H1 (cell line): Measurements from ENCODE around the gene GPC6. TPM values are rescaled to one million over a fixed set of nuclear protein-coding genes. Genes with fewer than 3 reads are reported as not detected.

Experiments
- CTCF ChIA-PET: fragments of 300-600 bp; sonication (Branson Sonifier 250); formaldehyde crosslinking; loops from one replicate; lab custom pipeline; 2021; ENCODE audit not compliant: partially characterized antibody; lab: Charles Lee
- POLR2A ChIA-PET: fragments of 300-600 bp; sonication (Branson Sonifier 250); formaldehyde crosslinking; loops from one replicate; lab custom pipeline; 2021; ENCODE audit warnings: inconsistent platforms; ENCODE audit not compliant: partially characterized antibody; lab: Charles Lee
- DNase-seq, 2 experiments: peaks; one replicate each; pipeline versions ENCODE4 v3.0.0 to v3.0.0-alpha.2; 2010 to 2022; ENCODE audit warnings: low spot score in 2 of 2, low read depth in 1 of 2, mixed read lengths in 1 of 2
- FAIRE-seq: peaks from 2 replicates; lab custom pipeline; 2011; peaks lifted over from hg19 to GRCh38; lab: Jason Lieb, UNC
- H2AFZ ChIP-seq: 2 replicates; pipeline ENCODE4 v1.8.1; 2012; ENCODE audit warnings: low read length, inconsistent platforms
- H2AK5ac ChIP-seq: 2 replicates; pipeline ENCODE4 v1.6.1; 2013; ENCODE audit warnings: low read depth, low read length
- H2BK120ac ChIP-seq: replicated peaks from 2 replicates; pipeline ENCODE3; 2013; ENCODE audit warnings: low read depth, low read length, inconsistent platforms
- H2BK12ac ChIP-seq: 2 replicates; pipeline ENCODE4 v1.6.1; 2013; ENCODE audit warnings: low read depth, low read length
- H2BK15ac ChIP-seq: 2 replicates; pipeline ENCODE4 v1.6.1; 2013; ENCODE audit warnings: low read length
- H2BK20ac ChIP-seq: 2 replicates; pipeline ENCODE4 v1.6.1; 2013; ENCODE audit warnings: low read length
- H2BK5ac ChIP-seq: 2 replicates; pipeline ENCODE4 v1.6.1; 2013; ENCODE audit warnings: low read depth, low read length
- H3K14ac ChIP-seq: 2 replicates; pipeline ENCODE4 v1.6.1; 2013; ENCODE audit warnings: inconsistent platforms; ENCODE audit not compliant: insufficient read length
- H3K18ac ChIP-seq: 2 replicates; pipeline ENCODE4 v1.6.1; 2013; ENCODE audit warnings: low read length; ENCODE audit errors: extremely low read depth
- H3K23ac ChIP-seq: 2 replicates; pipeline ENCODE4 v1.6.1; 2013; ENCODE audit warnings: inconsistent platforms; ENCODE audit not compliant: insufficient read length
- H3K23me2 ChIP-seq: 2 replicates; pipeline ENCODE4 v1.6.1; 2013; ENCODE audit warnings: low read depth, low read length
- H3K27ac ChIP-seq: 2 replicates; pipeline ENCODE4 v1.6.1; 2011; ENCODE audit warnings: low read depth, low read length, inconsistent platforms
- H3K27me3 ChIP-seq, 4 experiments: replicated peaks in 1 of 4; 1 replicate in 1 of 4; 2 replicates in 3 of 4; pipeline versions ENCODE4 v1.6.1 to v1.8.1; 2011 to 2013; ENCODE audit warnings: low read length in 3 of 4, mild to moderate bottlenecking in 3 of 4, inconsistent platforms in 2 of 4, mixed read lengths in 2 of 4, moderate library complexity in 1 of 4; ENCODE audit not compliant: control insufficient read depth in 3 of 4, insufficient read depth in 3 of 4; ENCODE audit errors: extremely low read depth in 1 of 4
- H3K36me3 ChIP-seq, 4 experiments: 2 replicates each; pipeline versions ENCODE4 v1.6.1 to v1.8.1; 2011 to 2013; ENCODE audit warnings: mild to moderate bottlenecking in 4 of 4, low read length in 3 of 4, moderate library complexity in 2 of 4, control low read depth in 1 of 4, inconsistent platforms in 1 of 4; ENCODE audit not compliant: insufficient read depth in 4 of 4, control insufficient read depth in 2 of 4
- H3K4ac ChIP-seq: replicated peaks from 2 replicates; pipeline ENCODE3; 2013; ENCODE audit warnings: low read length, low read depth, mixed read lengths, inconsistent platforms; ENCODE audit not compliant: insufficient read length
- H3K4me1 ChIP-seq, 4 experiments: replicated peaks in 1 of 4; 1 replicate in 1 of 4; 2 replicates in 3 of 4; pipeline versions ENCODE4 v1.6.1 to v1.8.1; 2011 to 2013; ENCODE audit warnings: low read length in 3 of 4, inconsistent platforms in 2 of 4, mixed read lengths in 1 of 4; ENCODE audit not compliant: insufficient read depth in 4 of 4, control insufficient read depth in 3 of 4
- H3K4me2 ChIP-seq, 2 experiments: 2 replicates each; pipeline versions ENCODE4 v1.6.1 to v1.8.1; 2011 to 2013; ENCODE audit warnings: low read depth in 2 of 2, low read length in 2 of 2, control low read depth in 1 of 2, inconsistent platforms in 1 of 2, mild to moderate bottlenecking in 1 of 2; ENCODE audit not compliant: insufficient read depth in 1 of 2
- H3K4me3 ChIP-seq, 4 experiments: fragments of 200-600, 300-600 bp in 1 of 4; sonication (generic), shearing (Covaris generic), sonication (Bioruptor Twin) in 1 of 4; 2 replicates each; pipeline versions ENCODE4 v1.5.1 to v1.8.1; 2011 to 2016; ENCODE audit warnings: low read length in 4 of 4, low read depth in 3 of 4, control low read depth in 2 of 4, inconsistent platforms in 2 of 4, mild to moderate bottlenecking in 2 of 4, mixed read lengths in 1 of 4, moderate library complexity in 1 of 4; ENCODE audit not compliant: insufficient read depth in 2 of 4; ENCODE audit errors: extremely low read depth in 1 of 4
- H3K56ac ChIP-seq: replicated peaks from 2 replicates; pipeline ENCODE3; 2013; ENCODE audit warnings: low read depth, mild to moderate bottlenecking, mixed read lengths, low read length, inconsistent platforms; ENCODE audit not compliant: insufficient read length
- H3K79me1 ChIP-seq: 2 replicates; pipeline ENCODE4 v1.6.1; 2013; ENCODE audit warnings: low read depth, low read length, control low read depth
- H3K79me2 ChIP-seq, 2 experiments: 2 replicates each; pipeline versions ENCODE4 v1.6.1 to v1.8.1; 2012 to 2013; ENCODE audit warnings: low read length in 2 of 2, mild to moderate bottlenecking in 2 of 2, inconsistent platforms in 1 of 2; ENCODE audit not compliant: insufficient read depth in 2 of 2, control insufficient read depth in 1 of 2
- H3K9ac ChIP-seq, 4 experiments: replicated peaks in 1 of 4; 1 replicate in 1 of 4; 2 replicates in 3 of 4; pipeline versions ENCODE4 v1.6.1 to v1.8.1; 2011 to 2013; ENCODE audit warnings: low read depth in 3 of 4, low read length in 3 of 4, control low read depth in 2 of 4, mild to moderate bottlenecking in 2 of 4, moderate library complexity in 2 of 4, inconsistent platforms in 1 of 4; ENCODE audit errors: extremely low read depth in 1 of 4
- H3K9me3 ChIP-seq, 2 experiments: 2 replicates each; pipeline versions ENCODE4 v1.6.1 to v1.8.1; 2012 to 2013; ENCODE audit warnings: mild to moderate bottlenecking in 2 of 2, moderate library complexity in 2 of 2, control low read depth in 1 of 2, inconsistent platforms in 1 of 2, low read depth in 1 of 2, low read length in 1 of 2, mixed read lengths in 1 of 2; ENCODE audit not compliant: insufficient read depth in 2 of 2
- H4K20me1 ChIP-seq, 2 experiments: replicated peaks in 1 of 2; 2 replicates each; pipeline versions ENCODE3 to v1.8.1; 2011 to 2013; ENCODE audit warnings: inconsistent platforms in 2 of 2, low read length in 2 of 2, mild to moderate bottlenecking in 1 of 2; ENCODE audit not compliant: insufficient read depth in 2 of 2, control insufficient read depth in 1 of 2
- H4K5ac ChIP-seq: 2 replicates; pipeline ENCODE4 v1.6.1; 2013; ENCODE audit warnings: low read length, low read depth, mixed read lengths, inconsistent platforms; ENCODE audit not compliant: insufficient read length
- H4K8ac ChIP-seq: 2 replicates; pipeline ENCODE4 v1.8.0; 2013; ENCODE audit warnings: mild to moderate bottlenecking, moderate library complexity, low read length, inconsistent platforms; ENCODE audit not compliant: insufficient read depth; ENCODE audit errors: extremely low read depth
- H4K91ac ChIP-seq: replicated peaks from 2 replicates; pipeline ENCODE3; 2013; ENCODE audit warnings: low read length, mixed read lengths, inconsistent platforms; ENCODE audit not compliant: insufficient read length
- RAD21 ChIP-seq, 2 experiments: IDR thresholded peaks in 1 of 2; conservative IDR thresholded peaks in 1 of 2; 2 replicates each; pipeline ENCODE4 v1.6.1; 2011; ENCODE audit warnings: low read depth in 2 of 2, low read length in 2 of 2, improper control_type of control experiment in 1 of 2, inconsistent platforms in 1 of 2, mild to moderate bottlenecking in 1 of 2, moderate library complexity in 1 of 2
- WGBS, 2 experiments: shearing (Covaris generic) in 1 of 2; methylation state at CpG; one replicate each; pipeline versions ENCODE4 v1.1.6 to v1.1.7; 2013 to 2015; ENCODE audit warnings: low lambda C conversion rate in 2 of 2, mixed read lengths in 2 of 2, inconsistent platforms in 1 of 2, low coverage in 1 of 2, missing lambda C conversion rate in 1 of 2; ENCODE audit not compliant: insufficient replicate concordance in 2 of 2, insufficient coverage in 1 of 2, insufficient read length in 1 of 2; ENCODE audit errors: extremely low coverage in 1 of 2, missing lambda C conversion rate in 1 of 2; 5-methylcytosine and 5-hydroxymethylcytosine counted together
- polyA plus RNA-seq, 7 experiments: library from polyadenylated mRNA; depleted of rRNA in 3 of 7; stranded (reverse) in 5 of 7; unstranded in 2 of 7; fragments of >200 nt in 5 of 7; fragments of 200-250 nt in 2 of 7; gene quantifications; 1 replicate in 5 of 7; 2 replicates in 1 of 7; 4 replicates in 1 of 7; pipeline versions ENCODE4 v1.2.1 to v1.2.3, GENCODE V29; 2011 to 2013; ENCODE audit warnings: missing spikeins in 2 of 7, mixed read lengths in 2 of 7
- total RNA-seq: library from RNA; stranded (reverse); fragmentation: NEBNext Ultra II Directional; extraction: Animal tissue kit (Norgen Biotek cat#: 25700); gene quantifications from 2 replicates; pipeline ENCODE4 v1.2.1, GENCODE V29; 2021

Gene GPC6
- total and polyA plus RNA-seq, 2 of the 8 experiments (the other 6 are each of a cell fraction or from before 2014, with no cell fraction given) = 5.4 to 12.0 TPM

DNA sequence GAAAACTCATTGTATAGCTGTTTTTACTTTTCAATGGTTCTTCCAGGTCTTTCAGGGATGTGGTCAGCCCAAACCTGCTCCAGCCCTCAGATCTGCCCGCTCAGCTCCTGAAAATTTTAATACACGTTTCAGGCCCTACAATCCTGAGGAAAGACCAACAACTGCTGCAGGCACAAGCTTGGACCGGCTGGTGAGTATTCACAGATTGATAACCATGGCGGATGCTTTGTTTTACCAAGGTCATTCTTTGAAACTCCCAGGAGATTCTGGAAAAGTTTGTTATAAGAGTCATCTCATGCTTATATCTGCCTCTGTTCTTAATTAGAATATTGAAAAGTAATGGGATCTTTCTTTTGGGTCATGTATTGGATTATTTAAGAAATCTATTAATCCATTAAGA lies 1079.3 kb downstream of the GPC6 start:
- H4K91ac ChIP-seq = no peak overlapping the region
- no peak overlapping the region for H2BK5ac ChIP-seq
- no peak overlapping the region for H4K8ac ChIP-seq
- no peak overlapping the region for H2BK20ac ChIP-seq
- H3K27ac ChIP-seq = no peak overlapping the region
- DNase-seq (no peak), FAIRE-seq (no peak)
- H3K14ac ChIP-seq = no peak overlapping the region
- CTCF ChIA-PET = no interaction called here
- H3K27me3 ChIP-seq = no peaks in the 10 kb centered on the region
- no peak overlapping the region for H3K23ac ChIP-seq
- H3K4me2 ChIP-seq = no peak overlapping the region
- WGBS, 2 experiments = 98% methylated on average over 4 of the region's 4 CpGs; no CpG with 5 or more reads in 1 of the 2 experiments
- no peaks in the 10 kb centered on the region for H3K9me3 ChIP-seq
- no peak overlapping the region for H3K4me3 ChIP-seq
- no peak overlapping the region for H2BK15ac ChIP-seq
- no peak overlapping the region for H3K18ac ChIP-seq
- H4K5ac ChIP-seq = no peak overlapping the region
- H3K56ac ChIP-seq = no peak overlapping the region
- no peaks in the 10 kb centered on the region for H3K36me3 ChIP-seq
- H2BK12ac ChIP-seq = no peak overlapping the region
- no peaks in the 10 kb centered on the region for H3K79me1 ChIP-seq
- peaks cover 0 to 8% (median 3%) of the 10 kb centered on the region in 4 experiments; a peak in 4 of 7 replicates for H3K4me1 ChIP-seq
- H3K79me2 ChIP-seq = no peaks in the 10 kb centered on the region
- H3K23me2 ChIP-seq = no peaks in the 10 kb centered on the region
- no peak overlapping the region for H2AK5ac ChIP-seq
- H3K9ac ChIP-seq = no peak overlapping the region
- H4K20me1 ChIP-seq = no peaks in the 10 kb centered on the region
- no peak overlapping the region for H3K4ac ChIP-seq
- POLR2A ChIA-PET = no interaction called here
- no peak overlapping the region for H2AFZ ChIP-seq
- TF ChIP-seq RAD21 (IDR thresholded peaks at IDR 0.05 in 1 of 2, conservative IDR thresholded peaks at IDR 0.05 in 1 of 2; ENCODE audit: low read depth in 2 of 2, low read length in 2 of 2) = no peak
- no peak overlapping the region for H2BK120ac ChIP-seq
